ENCODE measurements around the gene TMEM43. TPM values are rescaled to one million over a fixed set of nuclear protein-coding genes. Genes with fewer than 3 reads are reported as not detected.
A peak's percentile ranks its signal among the peaks of the same experiment; 100 is the strongest.

Gene TMEM43
- total RNA-seq, 1 donor from 2014 or later = 84.9 TPM

- Mint-ChIP-seq H3K4me3 (ENCODE audit: unreplicated experiment) (no peak overlapping the region), H3K4me1 (ENCODE audit: low read depth) (peaks cover 61% of the 10 kb centered on the region), H3K36me3 (ENCODE audit: low read depth) (peaks cover 20% of the 10 kb centered on the region), H3K27ac (ENCODE audit: unreplicated experiment) (peak overlapping the region; percentile 99), H3K9me3 (ENCODE audit: low read depth) (no peaks in the 10 kb centered on the region), H3K27me3 (ENCODE audit: low read depth) (no peaks in the 10 kb centered on the region)
- TF ChIP-seq, protein P1, sequence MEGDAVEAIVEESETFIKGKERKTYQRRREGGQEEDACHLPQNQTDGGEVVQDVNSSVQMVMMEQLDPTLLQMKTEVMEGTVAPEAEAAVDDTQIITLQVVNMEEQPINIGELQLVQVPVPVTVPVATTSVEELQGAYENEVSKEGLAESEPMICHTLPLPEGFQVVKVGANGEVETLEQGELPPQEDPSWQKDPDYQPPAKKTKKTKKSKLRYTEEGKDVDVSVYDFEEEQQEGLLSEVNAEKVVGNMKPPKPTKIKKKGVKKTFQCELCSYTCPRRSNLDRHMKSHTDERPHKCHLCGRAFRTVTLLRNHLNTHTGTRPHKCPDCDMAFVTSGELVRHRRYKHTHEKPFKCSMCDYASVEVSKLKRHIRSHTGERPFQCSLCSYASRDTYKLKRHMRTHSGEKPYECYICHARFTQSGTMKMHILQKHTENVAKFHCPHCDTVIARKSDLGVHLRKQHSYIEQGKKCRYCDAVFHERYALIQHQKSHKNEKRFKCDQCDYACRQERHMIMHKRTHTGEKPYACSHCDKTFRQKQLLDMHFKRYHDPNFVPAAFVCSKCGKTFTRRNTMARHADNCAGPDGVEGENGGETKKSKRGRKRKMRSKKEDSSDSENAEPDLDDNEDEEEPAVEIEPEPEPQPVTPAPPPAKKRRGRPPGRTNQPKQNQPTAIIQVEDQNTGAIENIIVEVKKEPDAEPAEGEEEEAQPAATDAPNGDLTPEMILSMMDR (IDR thresholded peaks at IDR 0.05) = no peak
- DNase-seq (ENCODE audit: low spot score) = no peak
Measured at GRCh38 chr3:14142567-14143270, 17.9 kb downstream of the TMEM43 start.

GRCh38 chr3:14143271-14144225 is 18.7 kb downstream of the TMEM43 start:
- H3K27me3 Mint-ChIP-seq (ENCODE audit: low read depth) = no peaks in the 10 kb centered on the region
- peaks cover 65% of the 10 kb centered on the region for H3K4me1 Mint-ChIP-seq (ENCODE audit: low read depth)
- peak overlapping the region; percentile 99 for H3K27ac Mint-ChIP-seq (ENCODE audit: unreplicated experiment)
- H3K4me3 Mint-ChIP-seq (ENCODE audit: unreplicated experiment) = peak overlapping the region; percentile 7
- H3K9me3 Mint-ChIP-seq (ENCODE audit: low read depth) = no peaks in the 10 kb centered on the region
- TF ChIP-seq, protein P1 (IDR thresholded peaks at IDR 0.05) = no peak
- no peak for DNase-seq (ENCODE audit: low spot score)
- peaks cover 18% of the 10 kb centered on the region for H3K36me3 Mint-ChIP-seq (ENCODE audit: low read depth)

GRCh38 chr3:14144423-14145075 is 19.7 kb downstream of the TMEM43 start:
- Mint-ChIP-seq H3K4me1 (ENCODE audit: low read depth) (peaks cover 63% of the 10 kb centered on the region), H3K27ac (ENCODE audit: unreplicated experiment) (peak overlapping the region; percentile 99), H3K4me3 (ENCODE audit: unreplicated experiment) (peak overlapping the region; percentile 56), H3K36me3 (ENCODE audit: low read depth) (peaks cover 18% of the 10 kb centered on the region), H3K9me3 (ENCODE audit: low read depth) (no peaks in the 10 kb centered on the region), H3K27me3 (ENCODE audit: low read depth) (no peaks in the 10 kb centered on the region)
- no peak for DNase-seq (ENCODE audit: low spot score)
- TF ChIP-seq, protein P1 (IDR thresholded peaks at IDR 0.05) = no peak

DNA sequence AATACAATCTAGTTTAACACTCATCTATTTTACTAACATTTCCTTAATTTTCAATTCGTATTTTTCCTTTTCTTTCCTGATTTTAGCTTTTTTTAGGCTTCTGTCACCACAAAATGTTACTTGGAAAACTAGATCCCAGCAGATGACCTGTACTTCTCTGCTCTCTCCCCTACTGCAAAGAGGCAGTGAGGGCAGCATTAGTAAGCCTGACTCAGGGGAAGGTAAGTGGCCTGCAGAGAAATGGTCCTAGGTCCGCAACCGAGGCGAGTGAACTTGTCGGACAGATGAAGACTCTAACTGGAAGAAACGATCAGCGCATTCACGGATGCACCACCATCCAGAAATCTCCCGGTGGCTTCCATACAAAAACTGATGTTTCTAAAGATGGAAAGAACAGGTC is 20.4 kb downstream of the TMEM43 start:
- DNase-seq (ENCODE audit: low spot score) = no peak
- Mint-ChIP-seq H3K27me3 (ENCODE audit: low read depth) (no peaks in the 10 kb centered on the region), H3K36me3 (ENCODE audit: low read depth) (peaks cover 18% of the 10 kb centered on the region), H3K4me3 (ENCODE audit: unreplicated experiment) (no peak overlapping the region), H3K9me3 (ENCODE audit: low read depth) (no peaks in the 10 kb centered on the region), H3K4me1 (ENCODE audit: low read depth) (peaks cover 62% of the 10 kb centered on the region), H3K27ac (ENCODE audit: unreplicated experiment) (peak overlapping the region; percentile 99)
- TF ChIP-seq, protein P1 (IDR thresholded peaks at IDR 0.05) = no peak

Data from chondrocyte (in vitro differentiated cells).